AG04449 (cell line): ENCODE data around the gene COBL.

Source experiments
- CTCF ChIA-PET: fragments of 350-600 bp; formaldehyde crosslinking; extraction: SDS; loops from one replicate; lab custom pipeline; 2021; ENCODE audit warnings: antibody characterized with exemption; lab: Yijun Ruan, JAX
- POLR2A ChIA-PET: fragments of 400-600, 350-600 bp; formaldehyde crosslinking; extraction: SDS; loops from one replicate; lab custom pipeline; 2020; ENCODE audit warnings: antibody characterized with exemption, inconsistent platforms; lab: Yijun Ruan, JAX
- DNase-seq: peaks from one replicate; pipeline ENCODE4 v3.0.0-alpha.2; 2010; ENCODE audit warnings: low read depth, low spot score
- H3K4me3 ChIP-seq: 2 replicates; pipeline ENCODE4 v1.5.1; 2011; ENCODE audit warnings: low read depth, mild to moderate bottlenecking, control low read depth, low read length
- CTCF ChIP-seq: IDR thresholded peaks from one replicate; pipeline ENCODE4 v1.5.1; 2011; ENCODE audit warnings: mild to moderate bottlenecking, moderate library complexity, low read length, control low read depth, inconsistent platforms; ENCODE audit not compliant: insufficient read depth; ENCODE audit errors: missing control alignments

The COBL gene

GRCh38 chr7:51262796-51263531 is 53.6 kb downstream of the COBL start:
- no peak for DNase-seq
- POLR2A ChIA-PET, result no interaction called here
- CTCF ChIA-PET, result no interaction called here
- no peak overlapping the region for H3K4me3 ChIP-seq
- TF ChIP-seq CTCF, result no peak

- DNase-seq, result no peak
- ChIA-PET CTCF (no interaction called here), POLR2A (no interaction called here)
- no peak for TF ChIP-seq CTCF
- no peak overlapping the region for H3K4me3 ChIP-seq
Measured at GRCh38 chr7:51261950-51262795, 54.4 kb downstream of the COBL start.

GRCh38 chr7:51261117-51261835 is 55.3 kb downstream of the COBL start:
- TF ChIP-seq CTCF, result no peak
- no peak overlapping the region for H3K4me3 ChIP-seq
- CTCF ChIA-PET, result no interaction called here
- POLR2A ChIA-PET, result no interaction called here
- no peak for DNase-seq

- TF ChIP-seq CTCF, result no peak
- ChIA-PET CTCF (no interaction called here), POLR2A (no interaction called here)
- DNase-seq, result no peak
- no peak overlapping the region for H3K4me3 ChIP-seq
Measured at GRCh38 chr7:51260516-51260915, 56.1 kb downstream of the COBL start.

- no peak overlapping the region for H3K4me3 ChIP-seq
- DNase-seq, result no peak
- POLR2A ChIA-PET, result no interaction called here
- TF ChIP-seq CTCF, result no peak
- CTCF ChIA-PET, result no interaction called here
Measured at GRCh38 chr7:51259766-51260165, 56.8 kb downstream of the COBL start.

GRCh38 chr7:51256916-51257315 is 59.7 kb downstream of the COBL start:
- no peak for TF ChIP-seq CTCF

More at GRCh38 chr7:51256916-51257315, 59.7 kb downstream of the COBL start:
- ChIA-PET CTCF (no interaction called here), POLR2A (no interaction called here)
- no peak for DNase-seq
- H3K4me3 ChIP-seq, result no peak overlapping the region
